GM10266 (cell line): ENCODE results near the gene ZNF638.

Experiments
- DNase-seq: peaks from one replicate; pipeline ENCODE4 v3.0.0; 2012; ENCODE audit errors: extremely low spot score
- TF ChIP-seq, protein P1 (sequence below): IDR thresholded peaks from 2 replicates; pipeline ENCODE4 v1.5.1; 2012; ENCODE audit warnings: mild to moderate bottlenecking, low read depth; ENCODE audit not compliant: control insufficient read depth, insufficient read depth; ENCODE audit errors: missing control alignments

ZNF638 gene, protein sequence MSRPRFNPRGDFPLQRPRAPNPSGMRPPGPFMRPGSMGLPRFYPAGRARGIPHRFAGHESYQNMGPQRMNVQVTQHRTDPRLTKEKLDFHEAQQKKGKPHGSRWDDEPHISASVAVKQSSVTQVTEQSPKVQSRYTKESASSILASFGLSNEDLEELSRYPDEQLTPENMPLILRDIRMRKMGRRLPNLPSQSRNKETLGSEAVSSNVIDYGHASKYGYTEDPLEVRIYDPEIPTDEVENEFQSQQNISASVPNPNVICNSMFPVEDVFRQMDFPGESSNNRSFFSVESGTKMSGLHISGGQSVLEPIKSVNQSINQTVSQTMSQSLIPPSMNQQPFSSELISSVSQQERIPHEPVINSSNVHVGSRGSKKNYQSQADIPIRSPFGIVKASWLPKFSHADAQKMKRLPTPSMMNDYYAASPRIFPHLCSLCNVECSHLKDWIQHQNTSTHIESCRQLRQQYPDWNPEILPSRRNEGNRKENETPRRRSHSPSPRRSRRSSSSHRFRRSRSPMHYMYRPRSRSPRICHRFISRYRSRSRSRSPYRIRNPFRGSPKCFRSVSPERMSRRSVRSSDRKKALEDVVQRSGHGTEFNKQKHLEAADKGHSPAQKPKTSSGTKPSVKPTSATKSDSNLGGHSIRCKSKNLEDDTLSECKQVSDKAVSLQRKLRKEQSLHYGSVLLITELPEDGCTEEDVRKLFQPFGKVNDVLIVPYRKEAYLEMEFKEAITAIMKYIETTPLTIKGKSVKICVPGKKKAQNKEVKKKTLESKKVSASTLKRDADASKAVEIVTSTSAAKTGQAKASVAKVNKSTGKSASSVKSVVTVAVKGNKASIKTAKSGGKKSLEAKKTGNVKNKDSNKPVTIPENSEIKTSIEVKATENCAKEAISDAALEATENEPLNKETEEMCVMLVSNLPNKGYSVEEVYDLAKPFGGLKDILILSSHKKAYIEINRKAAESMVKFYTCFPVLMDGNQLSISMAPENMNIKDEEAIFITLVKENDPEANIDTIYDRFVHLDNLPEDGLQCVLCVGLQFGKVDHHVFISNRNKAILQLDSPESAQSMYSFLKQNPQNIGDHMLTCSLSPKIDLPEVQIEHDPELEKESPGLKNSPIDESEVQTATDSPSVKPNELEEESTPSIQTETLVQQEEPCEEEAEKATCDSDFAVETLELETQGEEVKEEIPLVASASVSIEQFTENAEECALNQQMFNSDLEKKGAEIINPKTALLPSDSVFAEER (N-terminal part only)

DNA sequence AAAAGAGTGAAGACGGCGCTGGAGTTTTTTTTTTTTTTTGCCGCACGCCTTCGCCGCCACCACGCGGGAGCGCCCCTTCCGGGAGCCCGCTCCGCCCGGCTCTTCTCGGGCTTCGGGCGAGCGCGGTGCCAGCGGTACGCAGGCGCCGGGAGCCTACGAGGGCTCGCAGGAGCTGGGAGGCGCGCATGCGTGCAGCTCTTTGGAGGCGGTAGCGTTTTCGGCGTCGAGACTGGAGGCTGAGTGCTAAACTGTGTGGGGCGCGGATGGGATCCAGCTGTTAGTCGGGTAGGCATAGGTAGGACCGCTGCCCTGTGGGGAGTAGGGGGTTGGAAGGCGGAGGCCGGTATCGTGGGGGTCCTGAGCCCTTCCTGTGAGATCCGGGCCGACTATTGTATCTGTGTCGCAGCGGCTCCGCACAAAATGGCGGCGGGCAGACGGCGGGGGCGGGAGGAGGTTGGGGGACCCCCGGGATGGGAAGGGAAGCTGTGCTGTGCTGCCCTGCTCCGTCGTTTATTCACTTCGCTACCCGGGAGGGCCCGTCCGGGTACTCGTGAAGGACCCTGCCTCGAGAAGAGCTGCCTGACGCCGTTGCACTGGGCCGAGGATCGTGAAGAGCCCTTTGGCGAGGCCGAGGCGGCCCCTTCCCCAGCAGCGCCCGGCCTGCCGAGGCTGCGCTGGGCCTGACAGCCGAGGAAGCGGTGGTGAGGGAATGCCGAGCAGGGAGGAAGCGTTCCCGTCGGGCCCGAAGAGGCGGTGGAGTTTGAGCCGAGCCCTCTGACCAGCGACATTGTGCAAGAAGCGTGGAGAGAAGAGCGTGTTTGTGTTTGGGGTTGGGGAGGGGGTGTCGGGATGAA, at the start of gene ZNF638:
TSS of gene ZNF638 (plus strand) at position 202 of the 854 bp plus-strand sequence. CDS start 17,173 bp downstream, outside the sequence.
- DNase-seq, result peak; percentile 92
- TF ChIP-seq, protein P1, sequence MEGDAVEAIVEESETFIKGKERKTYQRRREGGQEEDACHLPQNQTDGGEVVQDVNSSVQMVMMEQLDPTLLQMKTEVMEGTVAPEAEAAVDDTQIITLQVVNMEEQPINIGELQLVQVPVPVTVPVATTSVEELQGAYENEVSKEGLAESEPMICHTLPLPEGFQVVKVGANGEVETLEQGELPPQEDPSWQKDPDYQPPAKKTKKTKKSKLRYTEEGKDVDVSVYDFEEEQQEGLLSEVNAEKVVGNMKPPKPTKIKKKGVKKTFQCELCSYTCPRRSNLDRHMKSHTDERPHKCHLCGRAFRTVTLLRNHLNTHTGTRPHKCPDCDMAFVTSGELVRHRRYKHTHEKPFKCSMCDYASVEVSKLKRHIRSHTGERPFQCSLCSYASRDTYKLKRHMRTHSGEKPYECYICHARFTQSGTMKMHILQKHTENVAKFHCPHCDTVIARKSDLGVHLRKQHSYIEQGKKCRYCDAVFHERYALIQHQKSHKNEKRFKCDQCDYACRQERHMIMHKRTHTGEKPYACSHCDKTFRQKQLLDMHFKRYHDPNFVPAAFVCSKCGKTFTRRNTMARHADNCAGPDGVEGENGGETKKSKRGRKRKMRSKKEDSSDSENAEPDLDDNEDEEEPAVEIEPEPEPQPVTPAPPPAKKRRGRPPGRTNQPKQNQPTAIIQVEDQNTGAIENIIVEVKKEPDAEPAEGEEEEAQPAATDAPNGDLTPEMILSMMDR, result peak; percentile 80

DNA sequence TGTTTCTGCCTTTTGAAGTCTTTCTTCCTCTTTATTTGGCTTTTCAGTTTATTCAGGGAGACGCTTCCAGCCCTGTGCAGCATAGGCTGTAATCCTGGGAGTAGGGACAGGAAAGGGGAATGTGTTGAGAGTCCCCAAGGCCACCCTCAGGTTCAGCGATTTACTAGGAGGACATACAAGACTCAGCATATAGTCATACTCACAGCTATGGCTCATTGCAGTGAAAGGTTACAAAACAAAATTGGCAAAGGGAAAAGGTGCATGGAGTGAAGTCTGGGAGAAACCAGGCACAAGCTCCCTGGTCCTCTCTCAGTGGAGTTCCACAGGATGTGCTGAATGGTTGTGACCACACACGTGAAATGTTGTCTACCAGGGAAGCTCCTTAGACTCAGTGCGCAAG, 49.6 kb upstream of the ZNF638 start:
- TF ChIP-seq, protein P1, result no peak
- DNase-seq, result no peak

DNA sequence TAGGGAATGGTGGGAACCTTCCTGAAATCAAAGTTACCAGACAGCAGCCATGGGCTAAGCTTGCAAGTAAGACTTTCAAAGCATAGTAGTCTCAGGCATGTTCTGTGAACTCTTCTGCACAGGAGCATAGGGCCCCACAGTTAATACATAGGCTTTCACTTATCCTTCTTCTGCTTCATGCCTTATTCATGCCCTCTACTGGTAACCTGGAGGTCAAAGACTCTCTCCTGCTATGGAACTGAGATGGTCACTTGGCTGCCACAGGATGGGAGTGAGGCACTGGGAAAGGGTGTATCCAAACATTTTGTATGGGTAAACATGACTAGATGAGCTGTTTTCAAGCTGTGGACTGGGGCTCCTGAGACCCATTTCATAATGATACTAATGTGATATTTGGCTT, 49.1 kb upstream of the ZNF638 start:
- DNase-seq, result no peak

DNA sequence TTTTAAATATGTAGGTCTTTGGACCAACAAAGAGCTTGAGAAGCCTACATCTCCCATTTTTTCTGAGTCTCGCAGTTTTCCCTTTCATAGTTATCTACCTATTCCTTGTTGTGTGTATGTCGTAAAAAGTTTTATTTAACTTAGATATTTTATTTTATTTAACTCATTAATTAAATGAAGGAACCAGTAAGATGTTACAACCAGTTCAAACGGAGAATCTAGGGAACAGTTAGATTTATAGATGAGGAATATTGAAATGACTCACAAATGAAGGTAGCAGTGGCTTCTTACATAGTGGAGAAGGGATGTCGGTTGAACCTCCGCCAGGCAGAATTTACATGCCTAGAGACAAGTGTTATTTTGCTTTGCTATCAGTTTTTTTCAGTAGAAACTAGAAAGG, 48.5 kb upstream of the ZNF638 start:
- DNase-seq, result no peak

More for the DNA sequence above, 49.1 kb upstream of the ZNF638 start:
- TF ChIP-seq, protein P1, result no peak

DNA sequence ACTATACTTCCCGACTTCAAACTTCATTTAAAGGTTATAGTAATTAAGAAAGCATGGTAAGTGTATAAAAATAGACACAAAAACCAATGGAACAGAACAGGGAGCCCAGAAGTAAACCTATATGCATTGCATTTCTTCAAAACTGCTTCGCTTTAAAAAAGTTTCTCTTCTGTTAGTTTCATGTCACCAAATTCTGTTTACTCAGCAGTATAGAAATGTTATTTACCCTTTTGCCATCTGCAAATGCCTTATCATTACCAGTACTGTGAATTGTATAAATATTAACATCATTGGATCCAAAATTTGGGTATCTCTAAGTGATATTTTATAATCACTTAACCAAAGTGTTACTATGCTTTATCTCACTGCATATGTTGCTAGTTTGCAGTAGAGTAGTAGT, 45.9 kb upstream of the ZNF638 start:
- DNase-seq, result no peak
- TF ChIP-seq, protein P1, result no peak

More for the DNA sequence above, 48.5 kb upstream of the ZNF638 start:
- TF ChIP-seq, protein P1, result no peak

DNA sequence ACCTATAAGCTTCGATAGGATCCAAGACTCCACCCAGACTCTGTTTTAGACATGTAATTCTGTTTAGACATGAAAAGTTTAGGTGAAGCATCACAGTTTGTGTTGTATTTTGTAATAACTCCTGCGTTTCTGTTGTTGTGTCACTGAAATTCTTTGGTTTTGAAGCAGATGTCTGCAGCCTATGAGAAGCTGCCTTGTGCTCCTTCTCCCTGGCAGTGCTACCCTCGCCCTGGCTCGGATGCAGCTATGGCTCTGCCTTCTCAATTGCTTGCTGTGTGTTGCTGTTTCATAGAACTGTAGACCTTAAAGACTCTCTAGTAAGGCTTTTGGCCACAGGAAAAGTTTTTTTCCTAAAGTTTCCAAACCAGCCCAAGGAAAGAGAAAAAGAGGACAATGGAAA, 40.2 kb upstream of the ZNF638 start:
- DNase-seq, result no peak
- TF ChIP-seq, protein P1, result no peak
